HG03139 (cell line): ENCODE measurements around the gene KDM5B.
"Not testable (repeated sequence)": the region's sequence is repeated elsewhere in the genome, so short reads cannot be mapped to it uniquely, and the experiment has no call there.

Source experiments
- ATAC-seq: cut with Tn5 transposase; IDR thresholded peaks from one replicate; pipeline ENCODE4 v1.9.1; 2021; ENCODE audit not compliant: unreplicated experiment

Gene KDM5B

DNA sequence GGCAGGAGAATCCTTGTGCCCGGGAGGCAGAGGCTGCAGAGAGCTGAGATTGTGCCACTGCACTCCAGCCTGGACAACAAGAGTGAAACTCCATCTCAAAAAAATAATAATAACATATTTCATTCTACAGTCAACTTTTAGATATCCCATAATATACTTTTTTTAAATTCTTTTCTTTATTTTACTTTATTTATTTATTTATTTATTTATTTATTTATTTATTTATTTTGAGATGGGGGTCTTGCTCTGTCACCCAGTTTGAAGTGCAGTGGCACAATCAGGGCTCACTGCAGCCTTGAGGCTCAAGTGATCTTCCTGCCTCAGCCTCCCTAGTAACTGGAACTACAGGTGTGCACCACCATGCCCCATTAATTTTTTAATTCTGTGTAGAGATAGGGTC lies 94.0 kb downstream of the KDM5B start:
- ATAC-seq: not testable (repeated sequence)

- ATAC-seq: no peak
Measured at GRCh38 chr1:202713110-202713509, 95.1 kb downstream of the KDM5B start.

- no peak for ATAC-seq
Measured at GRCh38 chr1:202711949-202712635, 96.1 kb downstream of the KDM5B start.

DNA sequence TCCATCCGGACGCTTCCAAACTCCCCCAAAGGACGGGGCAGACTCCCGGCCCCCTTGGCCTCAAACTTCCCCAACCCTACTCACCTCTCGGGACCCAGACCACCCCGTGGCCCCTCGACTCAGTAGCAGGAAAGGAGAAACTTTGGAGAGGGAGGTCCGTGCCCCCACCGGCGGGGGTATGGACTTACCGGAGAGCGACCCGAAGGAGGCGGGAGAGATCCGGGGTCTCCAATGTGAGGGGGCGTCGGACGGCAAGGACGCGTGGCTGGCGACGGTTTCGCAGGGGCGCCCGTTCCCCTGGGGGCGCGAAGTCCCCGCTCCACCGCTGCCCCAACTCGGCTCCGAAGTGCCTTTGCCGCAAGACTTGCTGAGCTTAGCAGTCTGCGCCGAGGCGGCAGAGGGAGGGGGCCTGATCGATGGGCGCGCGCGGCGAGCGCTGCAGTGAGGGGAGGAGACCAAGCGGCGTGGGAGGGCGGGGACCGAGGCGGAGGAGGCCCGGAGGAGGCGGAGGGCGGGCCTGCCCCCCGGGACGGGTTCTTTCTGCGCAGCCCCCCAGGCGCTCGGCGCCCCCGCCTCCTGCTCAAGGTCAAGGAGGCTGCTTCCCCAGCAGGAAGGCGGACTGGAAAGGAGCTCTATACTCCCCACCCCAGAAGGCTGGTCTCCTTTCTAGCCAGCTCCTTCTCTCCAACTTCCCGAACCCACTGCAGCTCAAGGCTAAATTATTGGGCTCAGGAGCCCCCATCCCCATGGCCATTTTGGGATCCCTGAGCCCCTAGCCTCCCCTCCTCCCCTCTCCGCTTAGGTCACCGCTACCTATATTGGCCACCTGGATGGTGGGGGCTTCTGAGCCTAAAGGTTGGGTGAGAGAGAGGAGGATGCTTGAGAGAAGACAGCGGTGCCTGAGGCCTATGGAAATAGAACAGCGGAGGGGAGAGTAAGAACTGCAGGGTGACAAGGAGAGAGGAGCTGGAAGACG lies 97.9 kb downstream of the KDM5B start, which contains the start of gene SYT2:
TSS of gene SYT2 (minus strand) at position 385 of the 976 bp plus-strand sequence. CDS start 104,682 bp downstream, outside the sequence.
- no peak for ATAC-seq

GRCh38 chr1:202709276-202710041 lies 98.8 kb downstream of the KDM5B start:
- no peak for ATAC-seq

GRCh38 chr1:202708456-202709275 lies 99.6 kb downstream of the KDM5B start:
- ATAC-seq: no peak

- ATAC-seq: no peak
Measured at GRCh38 chr1:202706851-202707250, 101.4 kb downstream of the KDM5B start.

DNA sequence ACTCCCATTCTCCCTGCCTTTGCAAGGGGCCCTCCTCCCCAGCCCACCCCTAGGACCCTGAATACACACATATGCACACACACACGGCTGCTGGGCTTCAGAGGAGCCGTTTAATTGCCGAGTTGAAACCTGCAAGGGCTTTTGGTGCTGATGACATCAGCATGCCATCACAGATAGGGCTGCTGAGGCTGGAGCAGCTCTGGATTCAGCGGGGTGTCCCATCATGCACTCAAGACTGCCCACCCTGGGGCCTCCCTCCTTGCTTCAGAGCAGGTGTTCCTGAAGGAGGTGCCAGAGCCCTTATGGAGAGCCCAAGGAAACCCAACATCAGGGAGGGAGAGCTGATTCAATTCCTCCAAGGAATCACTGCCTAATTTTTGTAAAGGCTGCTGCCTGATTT lies 103.6 kb downstream of the KDM5B start:
- no peak for ATAC-seq

DNA sequence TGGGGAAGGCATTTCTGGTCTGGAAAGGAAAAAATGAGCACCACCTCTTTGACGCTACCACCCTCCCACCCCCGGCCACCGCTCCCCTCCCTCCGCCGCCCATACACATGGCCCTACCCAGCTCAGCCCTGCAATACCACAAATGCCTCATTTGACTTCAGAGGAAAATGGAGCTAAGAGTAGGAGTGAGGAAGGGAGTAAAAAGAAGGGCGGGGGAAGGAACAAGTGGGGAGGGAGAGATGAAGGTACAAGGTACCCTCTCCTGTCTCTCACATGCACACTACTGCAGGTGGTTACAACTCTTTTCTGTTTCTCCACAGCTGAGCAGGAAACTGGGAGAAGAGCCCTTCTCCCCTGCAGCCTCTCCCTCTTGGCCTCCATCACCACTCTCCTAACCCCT lies 105.0 kb downstream of the KDM5B start:
- ATAC-seq: no peak

DNA sequence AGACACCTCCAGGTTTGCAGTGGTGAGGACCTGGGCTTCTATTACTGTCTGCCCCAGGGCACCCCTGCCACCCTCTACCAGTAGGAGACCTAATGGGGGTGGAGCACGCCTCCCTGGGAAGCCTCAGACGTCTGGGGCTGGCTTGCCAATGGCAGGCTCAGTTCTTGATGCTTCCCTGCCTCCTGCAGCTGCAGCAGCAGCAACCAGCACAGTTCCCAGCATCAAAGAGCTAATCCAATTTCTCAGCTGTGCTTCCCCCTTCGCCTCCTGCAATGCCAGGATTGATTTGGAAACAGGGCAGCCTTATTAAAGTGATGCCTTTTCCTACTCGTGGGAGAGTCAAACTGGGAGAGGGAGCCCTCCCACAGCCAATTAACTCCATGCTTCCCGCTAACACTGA lies 106.1 kb downstream of the KDM5B start:
- ATAC-seq: no peak

DNA sequence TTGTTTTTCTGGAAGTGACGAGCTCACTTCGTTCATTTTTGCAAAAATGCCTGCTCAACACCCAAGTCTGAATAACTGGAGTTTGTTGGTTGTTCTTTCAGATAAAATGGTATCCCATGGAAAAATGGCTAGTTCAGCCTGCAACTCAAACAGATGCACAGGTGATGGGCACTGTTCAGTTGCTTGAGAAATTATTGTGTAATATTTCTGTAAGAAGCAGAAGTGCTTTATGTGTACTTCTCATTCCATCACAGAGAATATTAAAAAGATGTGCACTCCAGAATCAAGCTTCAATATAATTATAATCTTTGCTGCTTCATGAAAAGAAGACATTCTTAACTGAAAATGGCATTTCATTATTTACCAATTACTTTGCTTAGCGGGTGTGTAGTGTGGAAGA lies 107.0 kb downstream of the KDM5B start:
- no peak for ATAC-seq

GRCh38 chr1:202700061-202700460 lies 108.2 kb downstream of the KDM5B start:
- ATAC-seq: no peak

DNA sequence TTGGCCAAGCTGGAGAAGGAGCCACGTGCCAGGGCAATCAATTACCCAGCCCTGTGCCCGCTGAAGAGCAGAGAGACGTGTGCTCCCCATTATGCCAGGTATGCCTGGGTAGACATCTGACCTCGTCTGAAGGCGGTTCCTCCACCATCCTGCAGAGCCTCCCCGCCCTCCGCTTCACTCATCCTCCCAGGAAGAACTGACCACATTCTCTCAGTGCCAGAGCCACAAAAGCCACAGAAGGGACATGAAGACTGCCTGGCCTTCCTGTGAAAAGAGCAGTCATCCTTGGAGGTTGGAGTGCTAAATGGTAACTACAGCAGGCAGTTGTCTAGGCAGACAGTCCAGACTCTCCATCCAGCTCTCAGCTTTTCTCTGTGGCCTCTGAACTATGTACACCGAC lies 109.9 kb downstream of the KDM5B start:
- ATAC-seq: no peak

- ATAC-seq: no peak
Measured at GRCh38 chr1:202697038-202697437, 111.2 kb downstream of the KDM5B start.

GRCh38 chr1:202694314-202694713 lies 113.9 kb downstream of the KDM5B start:
- no peak for ATAC-seq

DNA sequence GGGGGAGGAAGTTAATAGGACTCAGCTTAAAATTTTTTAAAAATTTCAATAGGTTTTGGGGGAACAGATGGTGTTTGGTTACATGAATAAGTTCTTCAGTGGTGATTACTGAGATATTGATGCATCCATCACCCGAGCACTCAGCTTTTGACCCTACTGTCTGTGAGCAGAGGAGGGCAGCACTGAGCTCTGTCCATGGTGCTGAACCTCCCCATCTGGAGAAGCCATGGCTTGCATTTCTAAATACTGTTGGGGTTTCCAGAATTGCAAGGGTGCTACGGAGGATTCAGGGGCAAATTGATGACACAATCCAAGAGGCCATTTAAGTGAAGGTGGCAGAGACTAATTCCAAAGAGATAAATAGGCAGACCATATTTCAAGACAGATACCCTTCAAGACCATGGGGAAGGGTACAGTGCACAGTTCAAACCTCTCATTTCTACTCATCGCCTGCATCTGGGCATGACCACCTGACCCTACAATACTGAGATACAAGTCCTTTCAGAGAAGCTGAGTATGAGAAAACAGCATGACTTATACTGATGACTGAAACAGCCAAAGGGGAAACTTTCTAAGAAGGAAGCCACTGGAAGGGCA lies 115.2 kb downstream of the KDM5B start:
- no peak for ATAC-seq

- ATAC-seq: no peak
Measured at GRCh38 chr1:202691816-202692215, 116.4 kb downstream of the KDM5B start.

- no peak for ATAC-seq
Measured at GRCh38 chr1:202689493-202690342, 118.5 kb downstream of the KDM5B start.

DNA sequence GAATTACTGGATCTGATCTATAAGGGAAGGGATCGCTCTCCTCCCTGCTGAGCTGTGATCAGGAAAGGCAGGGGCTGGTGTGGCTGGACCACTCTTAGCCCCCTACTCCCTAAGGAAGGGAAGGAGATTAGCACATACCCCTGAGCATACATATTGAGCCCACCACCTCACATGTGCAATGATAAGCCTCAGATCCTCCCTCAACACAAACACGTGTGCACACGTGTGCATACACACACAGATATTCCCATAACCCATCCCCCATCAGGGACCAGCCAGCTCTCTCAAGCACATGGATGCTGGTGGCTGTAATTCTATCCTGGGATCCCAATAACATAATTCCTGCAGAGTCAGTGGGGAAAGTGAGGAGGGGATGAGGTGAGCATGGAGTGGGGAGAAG lies 119.1 kb downstream of the KDM5B start:
- no peak for ATAC-seq
